ENCODE data around the gene TUBGCP2. TPM values are rescaled to one million over a fixed set of nuclear protein-coding genes. Genes with fewer than 3 reads are reported as not detected.

The TUBGCP2 gene
- total and polyA plus RNA-seq, 2 of the 13 experiments (the other 11 are each of a cell fraction or from before 2014, with no cell fraction given), result 21.3 to 34.5 TPM

GRCh38 chr10:133277993-133278576 lies 30.6 kb downstream of the TUBGCP2 start (continued):
- TF ChIP-seq SNAPC5 (CRISPR knock-in tag; IDR thresholded peaks at IDR 0.05; ENCODE audit: borderline replicate concordance), result no peak
- TF ChIP-seq NFRKB (IDR thresholded peaks at IDR 0.05), result no peak
- TF ChIP-seq TMF1 (CRISPR knock-in tag; IDR thresholded peaks at IDR 0.05; ENCODE audit: low read depth), result no peak
- no peak for TF ChIP-seq ZNF552 (CRISPR knock-in tag; IDR thresholded peaks at IDR 0.05; ENCODE audit: borderline replicate concordance)
- TF ChIP-seq ZNF282 (IDR thresholded peaks at IDR 0.05; ENCODE audit: partially characterized antibody), result no peak
- no peak for TF ChIP-seq FOXK1 (CRISPR knock-in tag; IDR thresholded peaks at IDR 0.05; ENCODE audit: borderline replicate concordance, low read depth)
- peak; percentile 79 for TF ChIP-seq RXRA (CRISPR knock-in tag; IDR thresholded peaks at IDR 0.05)
- TF ChIP-seq ZNF17 (CRISPR knock-in tag; IDR thresholded peaks at IDR 0.05), result no peak
- TF ChIP-seq SALL1 (CRISPR knock-in tag; IDR thresholded peaks at IDR 0.05), result peak; percentile 47; the same call in 1 of the 2 replicates
- TF ChIP-seq MAFG (CRISPR knock-in tag; IDR thresholded peaks at IDR 0.05), result no peak
- TF ChIP-seq WIZ (CRISPR knock-in tag; IDR thresholded peaks at IDR 0.05), result no peak
- TF ChIP-seq ZNF496 (CRISPR knock-in tag; IDR thresholded peaks at IDR 0.05; ENCODE audit: insufficient replicate concordance), result no peak
- no peak for TF ChIP-seq TBL1XR1 (IDR thresholded peaks at IDR 0.05; ENCODE audit: borderline replicate concordance, low read length, partially characterized antibody)
- no peak for TF ChIP-seq PTBP1 (IDR thresholded peaks at IDR 0.05; ENCODE audit: low read depth, low read length, poor library complexity, severe bottlenecking)
- no peak for TF ChIP-seq CSRNP2 (CRISPR knock-in tag; conservative IDR thresholded peaks at IDR 0.05; ENCODE audit: low read depth)
- TF ChIP-seq NAIF1 (CRISPR knock-in tag; IDR thresholded peaks at IDR 0.05; ENCODE audit: borderline replicate concordance), result no peak
- TF ChIP-seq DNMT1 (CRISPR knock-in tag; IDR thresholded peaks at IDR 0.05), result no peak
- TF ChIP-seq TAF15 (IDR thresholded peaks at IDR 0.05; ENCODE audit: low read depth, low read length, poor library complexity, severe bottlenecking), result no peak
- no peak for TF ChIP-seq ZNF281 (CRISPR knock-in tag; IDR thresholded peaks at IDR 0.05; ENCODE audit: borderline replicate concordance)
- no peak for TF ChIP-seq RAD21 (CRISPR knock-in tag; IDR thresholded peaks at IDR 0.05)
- no peak for TF ChIP-seq ZNF451 (CRISPR knock-in tag; IDR thresholded peaks at IDR 0.05)
- no peak for TF ChIP-seq ZNF605 (CRISPR knock-in tag; IDR thresholded peaks at IDR 0.05)
- no peak for TF ChIP-seq NFIB (CRISPR knock-in tag; IDR thresholded peaks at IDR 0.05; ENCODE audit: borderline replicate concordance)
- TF ChIP-seq ARID3A (IDR thresholded peaks at IDR 0.05; ENCODE audit: low read depth, low read length), result no peak
- TF ChIP-seq SIN3B (IDR thresholded peaks at IDR 0.05; ENCODE audit: low read length), result no peak
- no peak for TF ChIP-seq KDM4B (CRISPR knock-in tag; IDR thresholded peaks at IDR 0.05)
- no peak for TF ChIP-seq SMYD3 (CRISPR knock-in tag; IDR thresholded peaks at IDR 0.05)
